ENCODE data around the gene CAMP.
"Not testable (repeated sequence)": the region's sequence is repeated elsewhere in the genome, so short reads cannot be mapped to it uniquely, and the experiment has no call there.

CAMP gene

DNA sequence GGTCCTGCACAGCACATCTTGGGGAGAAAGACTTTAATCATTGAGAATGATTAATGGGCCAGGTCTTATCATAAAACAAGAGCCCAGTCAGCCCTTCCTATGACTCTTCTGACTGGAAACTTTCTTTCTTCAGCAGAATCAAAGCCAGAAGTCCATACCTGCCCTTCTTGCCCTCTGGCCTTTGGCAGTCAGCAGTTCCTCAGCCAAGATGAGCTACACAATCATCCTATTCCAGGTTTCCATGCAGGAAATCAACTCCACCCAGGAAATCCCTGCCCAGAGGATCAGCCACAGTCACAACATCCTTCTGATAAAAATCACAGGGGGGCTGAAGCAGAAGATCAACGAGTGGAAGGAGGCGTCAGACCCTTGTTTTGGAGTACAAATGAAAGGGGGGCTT lies 44.5 kb downstream of the CAMP start:
- DNase-seq: no peak

DNA sequence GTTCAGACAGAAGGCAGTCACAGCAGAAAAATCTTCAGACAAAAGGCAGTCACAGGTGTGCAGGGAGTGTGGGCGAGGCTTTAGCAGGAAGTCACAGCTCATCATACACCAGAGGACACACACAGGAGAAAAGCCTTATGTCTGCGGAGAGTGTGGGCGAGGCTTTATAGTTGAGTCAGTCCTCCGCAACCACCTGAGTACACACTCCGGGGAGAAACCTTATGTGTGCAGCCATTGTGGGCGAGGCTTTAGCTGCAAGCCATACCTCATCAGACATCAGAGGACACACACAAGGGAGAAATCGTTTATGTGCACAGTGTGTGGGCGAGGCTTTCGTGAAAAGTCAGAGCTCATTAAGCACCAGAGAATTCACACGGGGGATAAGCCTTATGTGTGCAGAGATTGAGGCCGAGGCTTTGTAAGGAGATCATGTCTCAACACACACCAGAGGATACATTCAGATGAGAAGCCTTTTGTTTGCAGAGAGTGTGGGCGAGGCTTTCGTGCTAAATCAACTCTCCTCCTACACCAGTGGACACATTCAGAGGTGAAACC lies 45.2 kb downstream of the CAMP start:
- no peak for DNase-seq

- DNase-seq: no peak
These were observed 45.8 kb downstream of the CAMP start for GRCh38 chr3:48268936-48269561.

DNA sequence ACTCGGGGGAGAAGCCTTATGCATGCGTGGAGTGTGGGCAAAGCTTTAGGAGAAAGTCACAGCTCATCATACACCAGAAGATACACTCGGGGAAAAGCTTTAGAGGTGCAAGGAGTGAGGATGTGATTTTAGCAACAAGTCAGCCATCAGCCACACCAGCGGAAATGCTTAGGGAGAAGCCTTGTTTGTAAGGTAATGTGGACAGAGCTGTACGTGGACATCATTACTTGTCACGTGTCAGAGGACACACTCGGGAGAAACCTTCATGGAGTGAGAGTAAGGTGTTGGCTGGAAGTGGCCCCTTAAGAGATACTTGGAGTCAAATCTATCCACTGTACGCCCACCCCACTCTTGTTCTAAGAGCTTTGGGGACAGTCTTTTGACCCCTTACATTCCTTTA lies 46.3 kb downstream of the CAMP start:
- no peak for DNase-seq

GRCh38 chr3:48270306-48270705 lies 47.0 kb downstream of the CAMP start:
- no peak for DNase-seq

DNA sequence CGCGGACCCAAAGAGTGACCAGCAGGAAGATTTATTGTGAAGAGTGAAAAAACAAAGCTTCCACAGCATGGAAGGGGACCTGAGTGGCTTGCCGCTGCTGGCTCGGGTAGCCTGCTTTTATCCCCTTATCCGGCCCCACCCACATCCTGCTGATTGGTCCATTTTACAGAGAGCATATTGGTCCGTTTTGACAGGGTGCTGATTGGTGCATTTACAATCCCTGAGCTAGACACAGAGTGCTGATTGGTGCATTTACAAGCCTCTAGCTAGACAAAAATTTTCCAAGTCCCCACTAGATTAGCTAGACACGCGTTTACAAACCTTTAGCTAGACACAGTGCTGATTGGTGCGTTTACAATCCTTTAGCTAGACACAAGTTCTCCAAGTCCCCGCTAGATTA lies 47.9 kb downstream of the CAMP start:
- not testable (repeated sequence) for DNase-seq

DNA sequence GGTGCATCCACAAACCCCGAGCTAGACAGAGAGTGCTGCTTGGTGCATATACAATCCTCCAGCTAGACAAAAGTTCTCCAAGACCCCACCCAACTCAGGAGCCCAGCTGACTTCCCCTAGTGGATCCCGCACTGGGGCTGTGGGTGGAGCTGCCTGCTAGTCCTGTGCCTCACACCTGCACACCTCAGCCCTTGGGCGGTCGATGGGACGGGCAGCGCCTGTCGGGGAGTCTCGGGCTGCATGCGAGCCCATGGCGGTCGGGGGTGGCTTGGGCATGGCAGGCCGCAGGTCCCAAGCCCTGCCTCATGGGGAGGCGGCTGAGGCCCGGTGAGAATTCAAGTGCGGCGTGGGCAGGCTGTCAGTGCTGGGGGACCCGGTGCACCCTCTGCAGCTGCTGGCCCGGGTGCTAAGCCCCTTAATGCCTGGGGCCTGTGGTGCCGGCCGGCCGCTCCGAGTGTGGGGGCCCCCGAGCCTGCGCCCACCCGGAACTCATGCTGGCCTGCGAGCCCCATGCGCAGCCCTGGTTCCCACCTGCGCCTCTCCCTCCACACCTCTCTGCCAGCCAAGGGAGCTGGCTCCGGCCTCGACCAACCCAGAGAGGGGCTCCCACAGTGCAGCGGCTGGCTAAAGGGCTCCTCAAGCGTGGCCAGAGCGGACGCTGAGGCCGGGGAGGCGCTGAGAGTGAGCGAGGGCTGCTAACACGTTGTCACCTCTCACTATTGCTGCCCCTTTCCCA lies 48.6 kb downstream of the CAMP start:
- no peak for DNase-seq

GRCh38 chr3:48273594-48274211 lies 50.4 kb downstream of the CAMP start:
- DNase-seq: peak; percentile 21

- no peak for DNase-seq
These were observed 51.2 kb downstream of the CAMP start for GRCh38 chr3:48274452-48274851.

All from NCI-H1694 (cell line).